AG08395 (cell line): ENCODE measurements around the gene LRRC49.
"Not testable (repeated sequence)": the region's sequence is repeated elsewhere in the genome, so short reads cannot be mapped to it uniquely, and the experiment has no call there.

Source experiments
- DNase-seq: peaks from one replicate; pipeline ENCODE4 v3.0.0; 2012; ENCODE audit warnings: mixed read lengths, low spot score

LRRC49 gene

GRCh38 chr15:70920981-70921696 lies 28.5 kb downstream of the LRRC49 start:
- no peak for DNase-seq

GRCh38 chr15:70922119-70922518 lies 29.5 kb downstream of the LRRC49 start:
- DNase-seq: no peak

- DNase-seq: no peak
Measured at GRCh38 chr15:70923311-70924080, 30.9 kb downstream of the LRRC49 start.

- not testable (repeated sequence) for DNase-seq
Measured at GRCh38 chr15:70926914-70927313, 34.3 kb downstream of the LRRC49 start.

- DNase-seq: no peak
Measured at GRCh38 chr15:70931821-70932220, 39.2 kb downstream of the LRRC49 start.

- no peak for DNase-seq
Measured at GRCh38 chr15:70932397-70932796, 39.8 kb downstream of the LRRC49 start.

- DNase-seq: no peak
Measured at GRCh38 chr15:70933411-70933810, 40.8 kb downstream of the LRRC49 start.

GRCh38 chr15:70935631-70936030 lies 43.0 kb downstream of the LRRC49 start:
- DNase-seq: no peak

- DNase-seq: no peak
Measured at GRCh38 chr15:70936326-70936725, 43.7 kb downstream of the LRRC49 start.

- DNase-seq: not testable (repeated sequence)
Measured at GRCh38 chr15:70943285-70943684, 50.7 kb downstream of the LRRC49 start.

- no peak for DNase-seq
Measured at GRCh38 chr15:70947351-70948335, 55.0 kb downstream of the LRRC49 start.

- DNase-seq: no peak
Measured at GRCh38 chr15:70950953-70951352, 58.3 kb downstream of the LRRC49 start.

- no peak for DNase-seq
Measured at GRCh38 chr15:70954171-70954570, 61.5 kb downstream of the LRRC49 start.

GRCh38 chr15:70954733-70955132 lies 62.1 kb downstream of the LRRC49 start:
- no peak for DNase-seq

GRCh38 chr15:70955151-70955550 lies 62.5 kb downstream of the LRRC49 start:
- peak; percentile 11 for DNase-seq

GRCh38 chr15:70956201-70956995 lies 63.8 kb downstream of the LRRC49 start:
- peak; percentile 7 for DNase-seq

GRCh38 chr15:70962084-70962483 lies 69.5 kb downstream of the LRRC49 start:
- no peak for DNase-seq

- DNase-seq: no peak
Measured at GRCh38 chr15:70963199-70963598, 70.6 kb downstream of the LRRC49 start.

GRCh38 chr15:70964058-70964457 lies 71.4 kb downstream of the LRRC49 start:
- no peak for DNase-seq

GRCh38 chr15:70964686-70965085 lies 72.1 kb downstream of the LRRC49 start:
- DNase-seq: no peak

- no peak for DNase-seq
Measured at GRCh38 chr15:70967646-70968045, 75.0 kb downstream of the LRRC49 start.
